ENCODE data around the gene RUFY4.

Gene RUFY4, protein sequence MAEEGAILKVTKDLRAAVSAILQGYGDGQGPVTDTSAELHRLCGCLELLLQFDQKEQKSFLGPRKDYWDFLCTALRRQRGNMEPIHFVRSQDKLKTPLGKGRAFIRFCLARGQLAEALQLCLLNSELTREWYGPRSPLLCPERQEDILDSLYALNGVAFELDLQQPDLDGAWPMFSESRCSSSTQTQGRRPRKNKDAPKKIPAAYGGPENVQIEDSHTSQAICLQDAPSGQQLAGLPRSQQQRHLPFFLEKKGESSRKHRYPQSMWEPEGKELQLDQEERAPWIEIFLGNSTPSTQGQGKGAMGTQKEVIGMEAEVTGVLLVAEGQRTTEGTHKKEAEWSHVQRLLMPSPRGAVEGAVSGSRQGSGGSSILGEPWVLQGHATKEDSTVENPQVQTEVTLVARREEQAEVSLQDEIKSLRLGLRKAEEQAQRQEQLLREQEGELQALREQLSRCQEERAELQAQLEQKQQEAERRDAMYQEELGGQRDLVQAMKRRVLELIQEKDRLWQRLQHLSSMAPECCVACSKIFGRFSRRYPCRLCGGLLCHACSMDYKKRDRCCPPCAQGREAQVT

DNA sequence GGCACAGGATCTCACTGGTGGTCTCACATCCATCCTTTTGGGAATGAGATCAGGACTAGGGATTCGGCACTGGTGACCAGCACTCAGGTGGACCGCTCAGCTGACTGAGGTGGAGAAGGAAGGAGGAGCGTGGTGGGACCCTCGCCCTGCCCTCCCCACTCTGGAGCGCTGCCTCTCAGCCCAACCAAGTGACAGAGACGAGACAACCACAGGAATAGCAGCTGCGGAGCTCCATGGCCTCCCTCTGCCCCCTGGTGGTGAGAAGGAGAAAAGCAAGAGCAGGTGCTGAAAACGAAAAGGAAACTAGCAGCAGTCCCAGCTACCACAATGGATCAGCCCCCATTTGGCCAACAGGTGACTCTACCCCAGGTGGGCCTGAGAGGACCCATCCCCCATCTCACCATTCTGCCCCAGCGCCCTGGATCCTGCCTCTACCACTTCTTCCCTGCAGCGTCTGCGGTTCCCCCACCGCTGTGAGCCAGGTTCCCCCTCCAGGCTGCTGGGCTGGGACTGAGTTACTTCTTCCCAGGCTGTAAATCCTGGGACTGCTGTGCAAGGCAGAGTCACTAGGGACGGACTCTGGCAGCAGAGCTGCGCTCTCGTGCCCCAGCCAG lies at the start of gene RUFY4:
RUFY4 (plus strand) TSS at position 533 of the 614 bp plus-strand sequence. CDS start 1,353 bp downstream, outside the sequence.
- DNase-seq (ENCODE audit: low spot score) = peak; percentile 79

DNA sequence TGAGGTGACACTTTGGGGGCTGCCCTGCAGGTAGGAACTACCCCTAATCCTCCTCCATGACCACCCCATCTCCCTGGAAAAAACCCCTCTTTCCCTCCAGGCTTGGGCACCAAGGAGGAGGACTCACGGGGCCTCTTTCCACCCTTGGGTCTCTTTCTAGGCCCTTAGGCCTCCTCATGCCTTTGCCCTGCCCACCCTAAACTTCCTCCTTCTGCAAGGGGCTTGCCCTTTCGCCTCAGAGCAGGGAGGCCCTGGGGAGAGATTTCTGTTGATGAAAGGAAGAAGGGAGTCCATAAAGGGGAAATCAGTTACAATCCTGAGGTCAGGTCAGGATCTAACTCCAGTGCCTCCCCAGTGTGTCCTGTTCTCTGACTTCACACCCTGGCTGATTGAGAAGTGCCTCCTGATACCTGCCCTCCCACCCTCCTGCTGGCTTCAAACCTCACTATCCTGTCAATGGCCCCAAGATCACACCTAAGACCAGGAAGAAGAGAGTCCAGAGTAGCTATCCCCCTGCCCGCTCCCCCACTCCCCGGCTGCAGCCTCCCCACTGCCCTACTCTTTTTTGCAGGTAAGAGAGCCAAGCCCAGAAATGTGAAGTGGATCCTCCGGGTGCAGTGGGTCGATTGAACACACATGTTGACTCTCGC lies 49.5 kb upstream of the RUFY4 start:
- DNase-seq (ENCODE audit: low spot score) = no peak

DNA sequence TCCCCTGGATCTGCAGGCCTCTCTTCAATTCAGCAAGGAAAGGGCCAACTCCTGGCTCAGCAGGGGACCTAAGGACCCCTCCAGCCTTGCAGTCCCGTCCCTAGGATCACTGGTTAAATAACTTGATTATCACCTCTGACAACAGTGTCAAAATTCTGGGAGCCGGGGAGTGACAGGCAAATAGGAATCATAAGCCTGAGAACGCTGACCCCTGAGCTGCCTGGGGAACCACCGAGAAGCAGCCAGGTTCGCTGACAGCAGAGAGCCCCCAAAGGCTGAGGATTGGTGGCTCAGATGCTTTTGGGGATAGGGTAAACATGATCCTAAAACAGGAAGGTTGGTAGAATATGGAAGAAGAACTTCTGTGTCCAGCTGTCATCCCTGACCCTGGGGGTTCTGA lies 48.8 kb upstream of the RUFY4 start:
- no peak for DNase-seq (ENCODE audit: low spot score)

DNA sequence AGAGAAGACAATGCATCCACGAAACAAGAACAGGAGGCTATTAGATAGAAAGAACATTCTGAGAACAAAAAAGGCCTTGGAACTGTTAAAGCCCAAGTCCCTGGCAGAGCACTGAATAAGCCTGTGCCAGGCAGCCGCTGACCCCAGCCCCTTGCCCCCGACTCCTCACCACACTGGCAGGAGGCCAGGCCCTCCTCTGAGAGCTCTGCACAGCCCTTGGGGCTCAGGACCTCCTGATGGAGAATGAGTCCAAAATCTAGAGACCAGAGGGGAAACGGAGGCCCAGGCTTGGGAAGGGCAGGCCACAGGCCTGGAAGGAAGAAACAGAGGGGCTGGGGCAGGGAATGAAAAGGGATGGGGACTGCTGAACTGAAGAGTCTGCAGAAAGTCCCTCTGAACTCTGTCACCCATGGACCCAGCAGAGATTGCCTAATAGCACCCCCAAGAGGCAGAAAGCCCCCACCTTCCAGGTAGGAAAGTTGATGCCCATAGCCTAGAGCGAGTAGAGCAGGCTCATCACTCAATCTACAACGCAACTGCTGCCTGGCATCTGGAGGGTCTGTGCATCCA lies 48.0 kb upstream of the RUFY4 start:
- no peak for DNase-seq (ENCODE audit: low spot score)

DNA sequence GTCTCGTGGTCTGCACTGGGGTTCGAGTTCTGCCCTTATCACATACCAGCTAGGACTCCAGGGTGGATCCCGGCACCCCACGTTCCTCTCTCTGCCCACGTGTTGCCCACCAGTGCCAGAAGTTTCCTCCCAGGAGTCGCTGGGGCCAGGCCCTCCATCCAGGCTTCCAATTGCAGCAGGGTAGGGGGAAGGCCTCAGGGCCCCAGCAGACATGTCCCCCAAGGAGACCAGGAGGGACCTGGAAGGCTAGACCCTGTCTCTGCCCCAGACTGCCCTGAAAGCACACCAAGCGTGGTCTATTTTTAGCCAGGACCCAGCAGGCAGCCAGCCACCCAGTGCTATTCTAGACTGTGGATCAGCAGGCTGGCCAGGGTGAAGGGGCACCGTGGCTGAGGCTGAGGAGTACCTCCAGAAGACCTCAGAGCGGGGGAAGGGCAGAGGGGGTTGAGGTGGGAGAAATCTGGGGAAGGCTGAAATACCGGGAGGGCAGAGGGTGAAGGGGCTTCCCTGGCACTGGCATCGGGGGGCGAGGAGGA lies 47.4 kb upstream of the RUFY4 start:
- no peak for DNase-seq (ENCODE audit: low spot score)

DNA sequence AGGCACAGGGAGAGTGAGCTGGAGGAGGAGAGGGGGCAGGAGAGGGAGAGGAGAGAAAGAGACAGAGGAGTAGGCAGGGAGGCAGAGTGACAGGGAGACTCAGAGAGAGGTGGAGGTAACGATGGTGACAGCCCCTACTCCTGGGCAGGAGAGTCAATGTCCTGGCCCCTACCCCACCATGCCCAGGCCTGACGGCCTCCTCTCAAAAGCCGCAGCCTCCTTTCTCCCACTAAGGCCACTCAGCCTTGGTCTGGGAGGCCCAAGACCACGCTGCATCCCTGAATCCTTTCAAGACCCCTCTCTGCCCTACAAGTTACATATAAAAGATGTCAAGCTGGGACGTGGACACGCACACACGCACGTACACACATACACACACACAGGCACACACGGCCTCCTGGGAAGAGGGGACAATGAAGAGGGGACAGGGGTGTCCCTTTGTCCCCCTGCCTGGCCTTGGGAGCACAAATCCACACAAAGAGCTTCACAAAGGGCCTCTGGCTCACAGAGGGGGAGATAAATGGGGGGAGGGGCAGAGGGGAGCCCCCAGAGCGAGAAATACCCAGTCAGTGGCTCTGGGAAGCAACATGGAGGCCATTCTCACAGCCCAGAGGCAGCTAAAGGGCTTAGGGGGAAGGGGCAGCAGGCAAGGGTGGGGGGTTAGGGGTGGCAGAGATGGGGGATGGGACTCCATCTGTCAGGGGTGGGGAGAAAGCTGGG lies 46.8 kb upstream of the RUFY4 start:
- no peak for DNase-seq (ENCODE audit: low spot score)

DNA sequence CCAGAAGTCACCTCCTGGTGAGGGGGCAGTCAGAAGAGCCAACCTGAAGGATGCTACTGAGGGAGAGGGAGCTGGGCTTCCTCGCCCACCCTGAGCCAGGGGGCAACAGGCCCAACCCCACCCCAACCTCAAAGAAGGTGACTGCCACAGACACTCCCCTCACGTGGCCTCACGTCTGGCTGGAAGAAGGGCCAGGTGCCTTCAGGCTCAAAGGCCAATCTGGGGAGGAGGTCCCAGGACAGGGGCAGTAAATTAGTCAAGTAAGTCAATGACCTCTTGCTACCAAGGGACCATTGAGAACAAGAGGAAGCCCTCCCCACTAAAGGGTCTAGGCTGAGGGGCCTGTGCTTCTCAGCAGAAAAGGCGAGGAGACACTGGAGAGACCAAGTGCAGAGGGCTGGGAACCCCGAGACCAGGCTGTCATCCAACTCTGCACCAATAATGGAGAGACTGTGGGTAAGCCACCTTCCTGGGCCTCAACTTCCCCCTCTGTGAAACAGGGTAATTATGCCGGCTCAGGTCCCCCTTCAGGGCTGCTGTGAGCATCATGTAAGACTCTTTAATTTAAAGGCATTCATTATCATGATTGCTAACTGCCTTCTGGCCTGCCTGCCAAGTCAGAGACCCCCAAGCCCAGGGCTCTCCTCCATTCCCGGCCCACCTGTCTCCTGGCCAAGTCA lies 46.1 kb upstream of the RUFY4 start:
- no peak for DNase-seq (ENCODE audit: low spot score)

DNA sequence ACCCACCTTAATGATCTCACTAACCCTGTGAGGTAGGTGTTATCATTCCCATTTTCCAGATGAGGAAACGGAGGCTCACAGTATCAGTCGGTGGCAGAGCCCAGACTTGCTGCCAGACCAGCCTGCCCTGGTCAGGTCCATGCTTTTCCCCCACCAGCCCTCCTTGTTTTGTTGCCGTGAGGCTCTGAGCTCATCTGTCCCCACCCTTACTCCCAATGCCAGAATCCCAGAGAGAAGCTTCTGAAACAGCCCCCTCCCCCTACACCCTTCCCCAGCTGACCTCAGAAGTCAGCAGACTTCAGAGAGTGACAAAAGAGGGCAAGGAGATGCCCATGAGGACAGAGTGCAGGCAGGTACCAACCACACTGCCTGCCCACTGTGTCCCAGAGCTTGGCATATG lies 45.4 kb upstream of the RUFY4 start:
- DNase-seq (ENCODE audit: low spot score) = no peak

DNA sequence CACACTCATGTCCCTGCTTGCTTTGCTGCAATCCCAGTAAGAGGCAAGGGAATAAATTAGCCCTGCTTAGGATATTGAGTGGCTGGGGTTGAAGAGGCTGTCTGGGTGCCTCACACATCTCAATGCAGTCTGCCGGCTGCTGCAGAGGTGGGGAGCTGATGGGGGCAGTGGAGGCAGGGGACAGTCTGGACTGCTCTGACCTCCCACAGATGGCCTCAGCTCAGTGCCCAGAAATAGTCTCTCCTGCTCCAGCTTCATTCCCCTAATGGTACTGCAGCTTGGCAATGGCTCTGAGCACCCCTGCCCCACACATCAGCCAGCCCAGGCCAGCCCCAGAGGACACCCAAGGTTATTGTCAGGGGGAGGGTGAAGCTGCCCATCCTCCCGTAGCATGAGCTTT lies 44.7 kb upstream of the RUFY4 start:
- no peak for DNase-seq (ENCODE audit: low spot score)

DNA sequence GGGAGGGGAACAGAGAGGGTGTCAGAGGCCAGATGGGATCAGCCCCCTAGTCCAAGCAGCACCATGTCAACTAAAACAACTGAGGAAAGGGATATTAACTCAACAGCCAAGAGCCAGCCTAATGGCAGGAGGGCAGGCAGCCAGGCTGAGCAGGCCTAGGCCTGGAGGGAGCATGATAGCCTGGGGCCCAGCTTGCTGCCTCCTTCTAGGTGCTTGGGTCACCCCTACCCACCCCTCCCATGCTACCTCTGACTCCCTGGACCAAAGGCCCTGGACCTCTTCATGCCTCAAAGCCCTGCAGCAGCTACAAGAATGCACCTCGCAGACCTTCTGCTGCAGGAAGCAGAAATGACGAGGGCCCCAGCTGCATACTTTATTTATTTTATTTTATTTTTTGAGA lies 44.2 kb upstream of the RUFY4 start:
- no peak for DNase-seq (ENCODE audit: low spot score)

DNA sequence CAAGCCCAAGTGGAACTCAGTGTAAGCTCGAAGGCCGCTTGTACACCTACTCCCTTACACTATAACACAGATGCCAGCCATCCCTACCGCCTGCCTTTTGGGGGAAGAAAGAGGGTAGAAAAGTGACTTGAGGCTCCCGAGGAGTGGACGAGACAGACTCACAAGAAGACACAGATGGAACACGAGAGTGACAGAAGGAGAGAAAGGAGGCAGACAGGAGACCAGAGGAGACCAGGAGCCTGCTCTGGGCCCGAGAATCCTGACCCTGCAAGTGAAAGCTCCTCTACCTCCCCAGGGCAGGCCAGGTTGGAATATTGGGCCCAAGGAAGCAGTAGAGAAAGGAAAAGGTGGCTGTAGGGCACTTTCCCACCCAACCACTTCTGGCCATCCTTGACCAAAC lies 42.8 kb upstream of the RUFY4 start:
- DNase-seq (ENCODE audit: low spot score) = no peak

DNA sequence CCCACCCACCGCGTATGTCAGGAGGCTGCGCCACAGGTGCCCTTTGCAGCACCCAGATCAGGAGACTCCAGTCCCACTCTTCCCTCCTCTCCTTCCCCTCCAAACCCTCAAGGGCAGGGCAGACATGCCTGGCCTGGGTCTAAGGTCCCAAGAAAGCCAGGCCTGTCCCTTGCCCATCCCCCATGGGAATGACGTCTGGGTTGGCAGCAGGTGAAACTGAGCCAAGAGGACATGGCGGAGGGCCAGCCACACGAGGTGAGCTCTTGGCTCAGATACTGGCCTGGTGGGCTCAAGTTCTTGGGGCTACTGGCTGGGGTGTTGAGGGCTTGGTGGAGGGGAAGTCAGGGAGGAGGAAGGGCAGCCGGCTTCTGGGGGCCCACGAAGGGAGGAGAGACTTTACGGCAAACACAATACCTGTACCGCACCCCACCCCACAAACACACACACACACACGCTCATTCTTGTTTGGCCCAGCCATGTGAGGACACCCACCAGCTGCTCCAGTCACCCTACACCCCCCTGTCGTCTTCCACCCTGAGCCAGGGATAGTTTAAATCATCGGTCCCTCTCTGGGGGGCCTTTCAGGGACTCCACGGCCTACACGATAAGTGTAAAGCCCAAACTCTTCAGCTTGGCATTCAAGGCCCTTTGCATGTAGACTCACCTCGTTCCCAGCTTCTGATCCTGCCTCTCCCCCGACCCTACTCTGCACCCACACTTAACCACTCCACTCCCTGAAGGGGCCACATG lies 42.2 kb upstream of the RUFY4 start:
- DNase-seq (ENCODE audit: low spot score) = no peak

DNA sequence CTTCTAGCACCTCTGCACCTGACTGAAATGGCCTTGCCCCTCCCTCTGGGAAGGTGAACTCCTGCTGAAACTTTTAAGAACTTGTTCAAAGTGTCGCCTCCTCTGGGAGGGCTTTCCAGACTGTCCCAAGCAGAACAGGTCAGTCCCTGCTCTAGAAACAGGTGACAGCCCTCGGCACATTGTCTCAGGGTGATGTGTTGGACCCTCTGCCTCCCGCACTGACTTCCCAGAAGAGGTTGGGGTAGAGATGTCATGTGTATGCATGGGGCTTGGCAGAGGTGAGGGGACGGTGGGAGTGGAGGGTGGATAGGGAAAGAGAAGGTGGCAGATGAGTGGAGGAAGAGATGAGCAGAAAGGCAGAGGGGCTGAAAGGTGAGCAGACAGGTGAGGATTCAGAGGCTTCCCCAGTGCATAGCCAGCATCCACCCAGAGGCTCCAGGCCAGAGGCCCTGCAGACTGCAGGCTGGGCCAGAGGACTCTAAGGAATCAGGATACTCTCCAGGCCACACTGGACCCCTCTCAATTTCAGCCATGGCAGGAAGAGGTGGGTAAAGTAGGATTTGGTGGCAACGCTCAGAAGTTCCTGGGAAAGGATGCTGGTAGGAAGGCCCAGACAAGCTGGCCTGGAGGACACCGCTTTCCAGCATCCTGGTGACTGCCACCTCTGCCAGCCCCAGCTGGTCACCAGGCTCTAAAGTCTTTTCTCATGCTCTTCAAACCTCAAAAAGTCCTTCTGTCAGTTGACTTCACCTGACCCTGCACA lies 41.4 kb upstream of the RUFY4 start:
- no peak for DNase-seq (ENCODE audit: low spot score)

DNA sequence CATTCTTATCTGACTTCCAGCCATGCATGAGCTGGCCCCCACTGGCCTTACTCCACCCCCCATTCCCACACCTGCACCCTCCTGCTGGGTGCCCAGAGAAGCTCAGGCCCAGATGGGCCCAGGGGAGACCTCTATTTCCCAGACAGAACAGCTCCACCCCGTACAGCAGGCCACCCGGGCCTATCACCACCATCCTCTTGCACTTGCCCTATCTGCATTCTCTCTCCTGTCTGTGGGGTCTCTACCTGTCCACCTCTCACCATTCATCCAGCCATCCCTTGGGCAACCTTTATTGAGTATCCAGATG lies 40.9 kb upstream of the RUFY4 start:
- no peak for DNase-seq (ENCODE audit: low spot score)

DNA sequence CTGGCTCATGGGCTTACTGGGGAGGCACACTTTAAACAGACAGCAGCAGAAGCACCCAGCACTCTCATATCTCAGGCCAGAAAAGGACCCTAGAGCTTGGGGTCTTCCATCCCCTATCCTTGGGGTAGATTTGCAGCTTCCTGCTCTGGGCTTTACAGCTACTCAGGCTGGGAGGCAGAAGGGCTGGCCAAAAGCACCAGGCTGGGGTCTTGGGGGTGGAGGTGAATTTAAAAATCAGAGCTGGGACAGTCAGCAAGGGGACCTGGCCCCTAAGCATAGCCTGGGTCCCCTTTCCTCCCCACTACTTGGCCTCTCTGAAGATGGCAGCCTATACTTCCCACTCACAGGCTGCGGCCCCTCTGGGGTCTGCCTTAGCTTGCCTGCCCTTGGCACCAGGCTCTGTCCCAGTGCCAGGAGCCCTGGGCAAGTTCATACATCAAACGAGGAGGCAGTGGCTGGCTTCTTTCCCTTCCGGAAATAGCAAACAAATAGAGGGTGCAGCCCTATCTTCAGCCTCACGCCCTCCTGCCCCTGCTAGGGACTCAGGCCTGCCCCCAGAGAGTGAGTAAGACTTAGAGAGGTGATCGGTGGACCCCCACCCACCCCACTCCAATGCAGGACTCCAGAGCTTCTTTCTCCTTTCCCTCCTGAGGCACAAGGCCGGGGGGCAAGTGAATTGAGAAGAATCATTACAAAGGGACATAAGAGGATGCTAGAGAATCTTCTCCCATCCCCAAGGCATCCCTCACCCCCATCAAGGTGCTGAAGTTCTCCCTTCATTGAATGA lies 40.3 kb upstream of the RUFY4 start:
- DNase-seq (ENCODE audit: low spot score) = no peak

DNA sequence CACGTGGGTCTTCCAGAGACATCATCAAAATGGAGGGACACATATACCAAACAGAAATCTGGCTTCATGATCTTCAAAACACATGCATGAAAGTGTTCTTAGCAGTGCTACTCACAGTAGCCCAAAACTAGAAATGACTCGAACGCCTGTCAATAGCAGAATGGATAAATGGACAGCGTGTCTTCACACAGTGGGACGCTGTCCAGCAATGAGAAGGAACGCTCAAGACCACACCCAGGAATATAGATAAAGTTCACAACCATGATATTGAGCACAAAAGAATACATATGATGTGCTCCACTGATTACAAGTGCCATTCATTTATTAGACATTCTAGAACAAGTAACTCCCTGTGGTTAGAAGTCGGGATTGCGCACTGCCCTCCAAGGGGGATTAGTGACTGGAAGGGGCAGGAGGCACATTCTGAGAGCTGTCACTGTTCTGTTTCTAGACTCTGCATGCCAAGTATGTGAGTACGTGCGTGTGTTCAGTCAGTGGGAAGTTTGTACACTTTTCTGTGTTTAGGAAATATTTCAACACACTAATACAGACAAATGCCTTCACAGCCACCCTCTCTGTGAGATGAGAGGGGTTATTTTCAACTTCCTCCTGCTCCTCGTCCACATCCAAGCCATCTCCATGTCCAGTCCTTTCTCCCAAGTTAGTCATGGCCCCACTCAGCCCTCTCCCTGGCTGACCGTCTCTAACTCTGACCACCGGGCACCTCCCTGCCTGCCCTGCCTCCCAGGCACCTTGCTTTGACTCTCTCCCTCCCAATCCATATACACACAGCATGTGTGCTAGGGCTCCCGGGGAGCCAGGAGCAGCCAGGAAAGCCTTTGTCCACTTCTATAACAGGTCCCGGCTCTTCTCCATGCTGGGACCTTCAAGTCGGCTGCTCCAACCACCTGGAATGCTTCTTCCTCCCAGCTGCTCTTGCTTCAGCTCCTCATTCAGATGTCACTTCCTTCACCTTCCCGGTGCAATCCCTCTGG lies 39.4 kb upstream of the RUFY4 start:
- DNase-seq (ENCODE audit: low spot score) = no peak

DNA sequence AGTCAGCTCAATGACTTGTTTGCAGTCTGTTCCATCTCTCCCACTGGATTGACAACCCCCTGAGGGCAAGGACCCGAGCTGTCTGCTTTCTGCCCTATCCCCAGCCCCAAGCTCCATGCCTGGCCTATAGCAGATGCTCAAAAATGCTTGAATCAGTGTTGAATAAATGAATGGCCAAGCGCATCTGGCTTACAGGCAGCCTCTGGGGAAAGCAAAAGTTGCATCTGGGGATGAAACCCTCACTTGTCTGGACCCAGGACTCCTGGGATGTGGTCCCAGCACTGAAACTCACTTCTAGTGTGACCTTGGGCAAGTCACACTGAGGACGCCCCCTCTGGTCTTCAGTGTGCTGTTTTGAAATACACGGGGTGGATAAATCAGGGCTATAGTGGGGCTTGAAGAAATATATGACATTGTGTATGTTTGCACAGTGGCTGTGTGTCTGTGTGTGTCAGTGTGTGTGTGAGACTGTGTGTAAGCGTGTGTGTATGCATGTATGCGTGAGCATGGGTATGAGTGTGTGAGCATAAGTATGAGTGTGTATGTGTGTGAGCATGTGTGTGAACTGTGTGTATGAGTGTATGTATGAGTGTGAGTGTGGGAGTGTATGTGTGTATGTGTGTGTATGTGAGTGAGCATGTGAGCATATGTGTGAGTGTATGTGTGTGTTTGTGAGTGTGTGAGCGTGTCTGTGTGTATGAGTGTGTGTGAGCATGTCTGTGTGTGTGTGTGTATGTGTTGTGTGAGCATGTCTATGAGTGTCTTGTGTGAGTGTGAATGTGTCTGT lies 38.5 kb upstream of the RUFY4 start:
- no peak for DNase-seq (ENCODE audit: low spot score)
